CD14-positive monocyte (primary cell): Measurements from ENCODE around the gene TRAPPC12. TPM values are rescaled to one million over a fixed set of nuclear protein-coding genes. Genes with fewer than 3 reads are reported as not detected.

Experiments used
- DNase-seq, 3 donors: peaks; one replicate each; pipeline ENCODE4 v3.0.0-alpha.2; 2011 to 2022
- H2AFZ ChIP-seq: 2 replicates; pipeline ENCODE4 v1.6.0; 2012; ENCODE audit warnings: mild to moderate bottlenecking, low read depth, low read length, inconsistent platforms; ENCODE audit not compliant: insufficient read depth, poor library complexity, severe bottlenecking
- H3K27ac ChIP-seq, 2 donors: 1 replicate in 1 of 2; 2 replicates in 1 of 2; pipeline ENCODE4 v1.5.1; 2012 to 2013; ENCODE audit warnings: low read length in 2 of 2, control low read depth in 1 of 2, inconsistent platforms in 1 of 2, low read depth in 1 of 2, mild to moderate bottlenecking in 1 of 2
- H3K27me3 ChIP-seq, 2 donors: one replicate each; pipeline versions ENCODE4 v1.6.0 to v1.6.1; 2011 to 2013; ENCODE audit warnings: low read length in 2 of 2; ENCODE audit not compliant: control insufficient read depth in 2 of 2, insufficient read depth in 2 of 2
- H3K36me3 ChIP-seq, 2 donors: replicated peaks in 1 of 2; 1 replicate in 1 of 2; 2 replicates in 1 of 2; pipeline versions ENCODE4 v1.5.1 to v1.6.1; 2012 to 2013; ENCODE audit warnings: low read length in 2 of 2, control low read depth in 1 of 2, inconsistent platforms in 1 of 2, mild to moderate bottlenecking in 1 of 2; ENCODE audit not compliant: insufficient read depth in 2 of 2, control insufficient read depth in 1 of 2
- H3K4me1 ChIP-seq, 2 donors: 1 replicate in 1 of 2; 2 replicates in 1 of 2; pipeline versions ENCODE4 v1.5.1 to v1.6.1; 2012 to 2013; ENCODE audit warnings: low read length in 2 of 2, control low read depth in 1 of 2, inconsistent platforms in 1 of 2, mild to moderate bottlenecking in 1 of 2, moderate library complexity in 1 of 2; ENCODE audit not compliant: insufficient read depth in 2 of 2, control insufficient read depth in 1 of 2
- H3K4me2 ChIP-seq: replicated peaks from 2 replicates; pipeline ENCODE3; 2012; ENCODE audit warnings: low read length, moderate library complexity, mild to moderate bottlenecking; ENCODE audit not compliant: poor library complexity, severe bottlenecking; ENCODE audit errors: extremely low read depth
- H3K4me3 ChIP-seq, 3 experiments: fragments of 200-600 bp in 1 of 3; sonication (generic) in 1 of 3; replicated peaks in 1 of 3; 1 replicate in 2 of 3; 2 replicates in 1 of 3; pipeline ENCODE4 v1.5.1; 2011 to 2013; ENCODE audit warnings: low read length in 3 of 3, mild to moderate bottlenecking in 3 of 3, control low read depth in 2 of 3, low read depth in 2 of 3, inconsistent platforms in 1 of 3, moderate library complexity in 1 of 3
- H3K79me2 ChIP-seq: 2 replicates; pipeline ENCODE4 v1.6.0; 2012; ENCODE audit warnings: mild to moderate bottlenecking, control low read depth, inconsistent platforms, low read length, moderate library complexity; ENCODE audit not compliant: insufficient read depth
- H3K9ac ChIP-seq: 2 replicates; pipeline ENCODE4 v1.6.0; 2017; ENCODE audit warnings: low read length, mild to moderate bottlenecking; ENCODE audit not compliant: insufficient read depth, poor library complexity, severe bottlenecking
- H3K9me3 ChIP-seq, 2 donors: replicated peaks in 1 of 2; 1 replicate in 1 of 2; 2 replicates in 1 of 2; pipeline versions ENCODE4 v1.5.1 to v1.6.1; 2012 to 2013; ENCODE audit warnings: low read length in 2 of 2, control low read depth in 1 of 2; ENCODE audit not compliant: control insufficient read depth in 1 of 2, insufficient read depth in 1 of 2
- H4K20me1 ChIP-seq: 2 replicates; pipeline ENCODE4 v1.6.0; 2012; ENCODE audit warnings: mild to moderate bottlenecking, low read length, control low read depth, moderate library complexity; ENCODE audit not compliant: insufficient read depth
- H3K27ac Mint-ChIP-seq, 7 donors: one replicate each; pipeline ENCODE4 v1.8.0; 2020; ENCODE audit warnings: mild to moderate bottlenecking in 7 of 7, mixed read lengths in 7 of 7, moderate library complexity in 6 of 7, inconsistent platforms in 2 of 7
- H3K27me3 Mint-ChIP-seq, 3 donors: one replicate each; pipeline ENCODE4 v1.8.0; 2021 to 2022; ENCODE audit warnings: low read depth in 3 of 3, mild to moderate bottlenecking in 3 of 3, mixed read lengths in 3 of 3, moderate library complexity in 3 of 3, inconsistent platforms in 1 of 3
- H3K36me3 Mint-ChIP-seq, 2 donors: one replicate each; pipeline ENCODE4 v1.8.0; 2020; ENCODE audit warnings: mixed read lengths in 2 of 2, inconsistent platforms in 1 of 2, mild to moderate bottlenecking in 1 of 2
- H3K4me1 Mint-ChIP-seq: one replicate; pipeline ENCODE4 v1.8.0; 2020; ENCODE audit warnings: mild to moderate bottlenecking, mixed read lengths
- H3K4me3 Mint-ChIP-seq, 2 donors: one replicate each; pipeline ENCODE4 v1.8.0; 2020; ENCODE audit warnings: mild to moderate bottlenecking in 2 of 2, mixed read lengths in 2 of 2, moderate library complexity in 1 of 2
- H3K9me3 Mint-ChIP-seq, 7 donors: one replicate each; pipeline ENCODE4 v1.8.0; 2020 to 2022; ENCODE audit warnings: mixed read lengths in 7 of 7, mild to moderate bottlenecking in 6 of 7, moderate library complexity in 6 of 7, inconsistent platforms in 2 of 7
- WGBS: methylation state at CpG from one replicate; pipeline ENCODE4 v1.1.5; 2013; ENCODE audit warnings: missing lambda C conversion rate; ENCODE audit not compliant: insufficient coverage; 5-methylcytosine and 5-hydroxymethylcytosine counted together
- intact Hi-C, 2 donors: fragments of 100-400 bp; cut with micrococcal nuclease; formaldehyde crosslinking; loops; one replicate each; pipeline versions ENCODE4 v1.15.0 to v1.15.1; 2023
- polyA plus RNA-seq, 3 donors: library from polyadenylated mRNA; depleted of rRNA in 1 of 3; unstranded in 2 of 3; stranded (reverse) in 1 of 3; fragments of 300-500 nt in 2 of 3; fragments of >200 nt in 1 of 3; fragmentation: Illumina TruSeq in 2 of 3; gene quantifications; 1 replicate in 2 of 3; 2 replicates in 1 of 3; pipeline ENCODE4 v1.2.3, GENCODE V29; 2012 to 2021
- TF ChIP-seq, protein P1 (sequence below): fragments of 200-600 bp; IDR thresholded peaks from one replicate; pipeline ENCODE4 v1.8.0; 2022; ENCODE audit warnings: antibody characterized with exemption, mild to moderate bottlenecking

TRAPPC12 gene
- polyA plus RNA-seq, 3 donors = 26.6 to 72.1 (median 44.7) TPM

DNA sequence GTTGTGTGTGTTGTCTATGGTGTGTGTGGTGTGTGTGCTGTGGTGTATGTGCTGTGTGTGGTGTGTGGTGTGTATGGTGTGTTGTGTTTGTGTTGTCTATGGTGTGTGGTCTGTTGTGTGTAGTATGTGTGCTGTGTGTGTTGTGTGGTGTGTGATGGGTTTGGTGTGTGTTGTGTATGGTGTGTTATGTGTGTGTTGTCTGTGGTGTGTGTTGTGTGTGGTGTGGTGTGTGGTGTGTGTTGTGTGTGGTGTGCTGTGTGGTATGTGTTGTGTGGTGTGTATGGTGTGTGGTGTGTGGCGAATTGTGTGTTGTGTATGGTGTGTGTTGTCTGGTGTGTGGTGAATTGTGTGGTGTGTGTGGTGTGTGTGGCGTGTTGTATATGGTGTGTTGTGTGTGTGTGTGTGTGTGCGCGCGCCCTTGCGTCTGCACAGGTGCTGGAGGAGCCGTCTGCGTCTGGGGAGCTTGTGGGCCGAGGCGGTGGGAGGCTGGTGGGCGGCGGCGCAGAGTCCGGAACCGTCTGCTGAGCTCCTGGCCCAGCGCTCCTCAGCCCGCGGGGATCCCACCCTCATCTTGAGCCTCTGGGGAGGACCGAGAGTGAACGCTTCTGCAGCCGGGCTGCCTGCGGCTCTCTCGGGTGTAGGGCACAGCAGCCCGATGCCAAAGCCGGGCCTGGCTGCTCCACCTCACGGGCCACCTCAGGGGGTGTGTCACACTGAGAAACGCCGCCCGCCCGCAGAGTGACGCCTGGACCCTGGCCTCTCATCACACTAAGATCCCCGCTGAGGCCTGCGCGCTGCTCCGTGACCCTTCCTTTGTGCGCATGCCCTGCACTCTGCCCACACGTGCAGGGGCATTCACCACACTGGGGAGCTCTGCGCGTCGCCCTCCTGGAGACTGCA, 148.6 kb downstream of the TRAPPC12 start:
- Histone ChIP-seq H3K27ac (no peak overlapping the region), H3K4me1 (peaks cover 9 to 10% of the 10 kb centered on the region in 2 donors), H2AFZ (no peak overlapping the region), H3K4me2 (no peak overlapping the region), H3K4me3 (no peak overlapping the region), H3K27me3 (no peaks in the 10 kb centered on the region), H3K9ac (no peak overlapping the region), H3K79me2 (no peaks in the 10 kb centered on the region), H3K36me3 (no peaks in the 10 kb centered on the region), H4K20me1 (no peaks in the 10 kb centered on the region), H3K9me3 (no peaks in the 10 kb centered on the region)
- Mint-ChIP-seq H3K9me3 (no peaks in the 10 kb centered on the region), H3K36me3 (no peaks in the 10 kb centered on the region), H3K4me3 (no peak overlapping the region), H3K4me1 (peaks cover 12% of the 10 kb centered on the region), H3K27ac (no peak overlapping the region), H3K27me3 (no peaks in the 10 kb centered on the region)
- TF ChIP-seq, protein P1, sequence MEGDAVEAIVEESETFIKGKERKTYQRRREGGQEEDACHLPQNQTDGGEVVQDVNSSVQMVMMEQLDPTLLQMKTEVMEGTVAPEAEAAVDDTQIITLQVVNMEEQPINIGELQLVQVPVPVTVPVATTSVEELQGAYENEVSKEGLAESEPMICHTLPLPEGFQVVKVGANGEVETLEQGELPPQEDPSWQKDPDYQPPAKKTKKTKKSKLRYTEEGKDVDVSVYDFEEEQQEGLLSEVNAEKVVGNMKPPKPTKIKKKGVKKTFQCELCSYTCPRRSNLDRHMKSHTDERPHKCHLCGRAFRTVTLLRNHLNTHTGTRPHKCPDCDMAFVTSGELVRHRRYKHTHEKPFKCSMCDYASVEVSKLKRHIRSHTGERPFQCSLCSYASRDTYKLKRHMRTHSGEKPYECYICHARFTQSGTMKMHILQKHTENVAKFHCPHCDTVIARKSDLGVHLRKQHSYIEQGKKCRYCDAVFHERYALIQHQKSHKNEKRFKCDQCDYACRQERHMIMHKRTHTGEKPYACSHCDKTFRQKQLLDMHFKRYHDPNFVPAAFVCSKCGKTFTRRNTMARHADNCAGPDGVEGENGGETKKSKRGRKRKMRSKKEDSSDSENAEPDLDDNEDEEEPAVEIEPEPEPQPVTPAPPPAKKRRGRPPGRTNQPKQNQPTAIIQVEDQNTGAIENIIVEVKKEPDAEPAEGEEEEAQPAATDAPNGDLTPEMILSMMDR = no peak
- no peak for DNase-seq
- intact Hi-C loops = no loop called here
- 94% methylated on average over 39 of the region's 40 CpGs for WGBS

Other genes with a start within 250 kb of the TRAPPC12 start
- 10 to 100 TPM; 19.0 to 22.4 (median 20.8) TPM for gene EIPR1, start 1.9 kb upstream of the TRAPPC12 start, polyA plus RNA-seq
- 10 to 100 TPM; 30.5 to 89.1 (median 79.3) TPM for gene ADI1, start 139.8 kb downstream of the TRAPPC12 start, polyA plus RNA-seq
- gene RNASEH1, start 178.6 kb downstream of the TRAPPC12 start, polyA plus RNA-seq = 10 to 100 TPM in 2 of 3 donors, 1 to 10 TPM in 1; 6.8 to 16.4 (median 14.2) TPM
- gene RPS7, start 195.6 kb downstream of the TRAPPC12 start, polyA plus RNA-seq = 1,000 to 10,000 TPM in 1 of 3 donors, 100 to 1,000 TPM in 2; 510 to 1,633 (median 608) TPM
- not detected for gene COLEC11, start 215.4 kb downstream of the TRAPPC12 start, polyA plus RNA-seq